Astrocyte of the spinal cord (primary cell): ENCODE data around the gene CPD.
A peak's percentile ranks its signal among the peaks of the same experiment; 100 is the strongest.
"Not testable (repeated sequence)": the region's sequence is repeated elsewhere in the genome, so short reads cannot be mapped to it uniquely, and the experiment has no call there.

Source experiments
- DNase-seq: peaks from one replicate; pipeline ENCODE4 v3.0.0; 2011; ENCODE audit warnings: low read depth, low spot score
- H3K4me3 ChIP-seq: 2 replicates; pipeline ENCODE4 v1.5.1; 2011; ENCODE audit warnings: low read depth, mild to moderate bottlenecking, low read length, moderate library complexity
- in situ Hi-C: cut with HindIII; loops from 2 replicates; pipeline ENCODE4 v1.10.0; 2017; ENCODE audit warnings: low sequenced_read_pairs
- TF ChIP-seq, protein P1 (sequence below): IDR thresholded peaks from 2 replicates; pipeline ENCODE4 v1.5.1; 2012; ENCODE audit warnings: low read depth, mild to moderate bottlenecking, low read length, inconsistent platforms

Gene CPD

DNA sequence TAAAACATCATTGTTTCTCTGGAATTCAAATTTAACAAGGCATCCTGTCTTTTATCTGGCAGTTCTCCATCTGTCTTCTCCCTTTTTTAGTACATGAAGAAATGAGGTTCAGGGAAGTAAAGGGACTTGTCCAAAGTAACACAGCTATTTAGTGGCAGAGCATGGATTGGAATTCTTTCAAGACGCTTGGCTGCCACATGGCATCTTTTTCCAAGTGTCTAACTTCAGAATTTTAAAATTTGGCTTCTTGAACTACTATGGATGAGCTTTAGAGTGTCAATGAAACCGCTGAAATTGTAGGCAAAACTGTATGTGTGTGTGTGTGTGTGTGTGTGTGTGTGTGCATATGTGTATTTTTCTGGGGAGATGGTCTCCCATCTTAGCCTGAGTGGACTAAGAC lies 39.6 kb upstream of the CPD start:
- no peak overlapping the region for H3K4me3 ChIP-seq
- DNase-seq, result no peak
- TF ChIP-seq, protein P1, sequence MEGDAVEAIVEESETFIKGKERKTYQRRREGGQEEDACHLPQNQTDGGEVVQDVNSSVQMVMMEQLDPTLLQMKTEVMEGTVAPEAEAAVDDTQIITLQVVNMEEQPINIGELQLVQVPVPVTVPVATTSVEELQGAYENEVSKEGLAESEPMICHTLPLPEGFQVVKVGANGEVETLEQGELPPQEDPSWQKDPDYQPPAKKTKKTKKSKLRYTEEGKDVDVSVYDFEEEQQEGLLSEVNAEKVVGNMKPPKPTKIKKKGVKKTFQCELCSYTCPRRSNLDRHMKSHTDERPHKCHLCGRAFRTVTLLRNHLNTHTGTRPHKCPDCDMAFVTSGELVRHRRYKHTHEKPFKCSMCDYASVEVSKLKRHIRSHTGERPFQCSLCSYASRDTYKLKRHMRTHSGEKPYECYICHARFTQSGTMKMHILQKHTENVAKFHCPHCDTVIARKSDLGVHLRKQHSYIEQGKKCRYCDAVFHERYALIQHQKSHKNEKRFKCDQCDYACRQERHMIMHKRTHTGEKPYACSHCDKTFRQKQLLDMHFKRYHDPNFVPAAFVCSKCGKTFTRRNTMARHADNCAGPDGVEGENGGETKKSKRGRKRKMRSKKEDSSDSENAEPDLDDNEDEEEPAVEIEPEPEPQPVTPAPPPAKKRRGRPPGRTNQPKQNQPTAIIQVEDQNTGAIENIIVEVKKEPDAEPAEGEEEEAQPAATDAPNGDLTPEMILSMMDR, result no peak
- in situ Hi-C loops, result no loop called here

GRCh38 chr17:30340801-30341356 lies 37.8 kb upstream of the CPD start:
- in situ Hi-C loops, result no loop called here
- TF ChIP-seq, protein P1, result no peak
- DNase-seq, result peak; percentile 67
- no peak overlapping the region for H3K4me3 ChIP-seq

DNA sequence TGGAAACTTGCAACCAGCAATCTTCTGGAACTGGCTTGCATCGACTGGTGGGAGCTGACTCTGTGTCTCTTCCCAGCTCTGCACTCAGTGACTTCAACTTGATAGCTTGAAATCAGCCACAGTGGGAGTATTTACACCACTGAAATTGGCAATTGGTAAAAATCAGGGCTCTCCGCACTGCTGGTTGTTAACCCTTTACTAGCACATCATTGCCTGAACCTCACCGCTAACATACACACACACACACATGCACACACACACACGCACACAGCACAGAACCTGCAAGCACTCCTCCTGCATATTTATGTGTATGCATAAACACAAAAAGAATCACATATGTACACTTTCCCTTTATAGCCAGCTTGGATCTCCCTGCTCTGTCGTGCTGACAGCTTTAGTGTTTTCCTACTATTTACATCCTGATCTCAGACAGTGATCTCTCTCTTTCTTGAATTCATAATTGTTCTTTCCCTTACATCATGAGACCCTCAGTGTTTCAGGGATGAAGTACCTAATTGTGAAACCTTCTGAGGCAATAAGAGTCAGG lies 37.0 kb upstream of the CPD start:
- in situ Hi-C loops, result no loop called here
- DNase-seq, result no peak

DNA sequence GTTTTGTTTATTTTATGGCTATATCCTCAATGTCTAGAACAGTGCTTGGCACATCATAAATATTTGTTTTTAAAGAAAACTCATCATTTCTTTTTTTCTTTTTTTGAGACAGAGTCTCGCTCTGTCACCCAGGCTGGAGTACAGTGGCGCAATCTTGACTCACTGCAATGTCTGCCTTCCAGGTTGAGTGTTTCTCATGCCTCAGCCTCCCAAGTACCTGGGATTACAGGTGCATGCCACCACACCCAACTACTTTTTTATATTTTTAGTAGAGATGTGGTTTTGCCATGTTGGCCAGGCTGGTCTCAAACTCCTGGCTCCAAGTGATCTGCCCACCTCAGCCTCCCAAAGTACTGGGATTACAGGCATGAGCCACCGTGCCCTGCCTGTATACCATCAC lies 35.5 kb upstream of the CPD start:
- DNase-seq, in situ Hi-C loops, H3K4me3 ChIP-seq: not testable (repeated sequence)

More for the DNA sequence above, 37.0 kb upstream of the CPD start:
- TF ChIP-seq, protein P1, result no peak
- no peak overlapping the region for H3K4me3 ChIP-seq

DNA sequence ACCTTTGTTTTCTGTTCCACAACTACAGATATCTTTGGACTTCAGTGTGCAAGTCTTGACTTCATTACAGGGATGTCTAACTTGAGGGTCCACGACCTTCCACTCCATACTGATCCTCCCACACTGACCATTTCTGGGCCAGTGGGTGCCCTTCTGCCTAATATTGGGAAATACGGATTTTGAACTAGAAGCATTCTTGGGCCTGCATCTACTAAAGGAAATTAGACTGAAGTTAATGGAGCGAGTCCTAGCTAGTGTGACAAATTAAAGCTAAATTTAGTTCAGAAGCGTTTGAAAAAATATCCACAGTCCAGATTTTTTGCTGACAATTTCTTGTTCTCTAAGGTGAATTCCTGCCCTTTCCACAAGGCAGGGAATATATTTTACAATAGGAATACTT lies 34.9 kb upstream of the CPD start:
- no peak overlapping the region for H3K4me3 ChIP-seq
- in situ Hi-C loops, result no loop called here
- no peak for DNase-seq
- TF ChIP-seq, protein P1, result no peak

GRCh38 chr17:30344283-30345088 lies 34.2 kb upstream of the CPD start:
- in situ Hi-C loops, result no loop called here
- peak; percentile 29 for DNase-seq
- H3K4me3 ChIP-seq, result no peak overlapping the region

More at GRCh38 chr17:30344283-30345088, 34.2 kb upstream of the CPD start:
- TF ChIP-seq, protein P1, result no peak
